SK-N-SH (cell line): ENCODE measurements around the gene BTBD9.

ENCODE experiments used
- FOXM1 ChIP-seq: IDR thresholded peaks from 2 replicates; pipeline ENCODE4 v1.4.0; 2012; ENCODE audit warnings: low read depth, mild to moderate bottlenecking
- GATA2 ChIP-seq: sonication (generic); formaldehyde crosslinking; IDR thresholded peaks from 2 replicates; pipeline ENCODE4 v1.5.0; 2020; ENCODE audit warnings: mild to moderate bottlenecking, missing genetic modification reagents
- POLR2AphosphoS5 ChIP-seq: IDR thresholded peaks from 2 replicates; pipeline ENCODE4 v1.6.1; 2012; ENCODE audit warnings: low read depth, low read length
- RCOR1 ChIP-seq: fragments of 150-350 bp; IDR thresholded peaks from 2 replicates; pipeline ENCODE4 v1.6.1; 2017; ENCODE audit warnings: antibody characterized with exemption, low read length
- REST ChIP-seq: IDR thresholded peaks from 2 replicates; pipeline ENCODE4 v1.6.1; 2012; ENCODE audit warnings: mild to moderate bottlenecking, low read depth, low read length, moderate library complexity
- TF ChIP-seq, protein P1 (sequence below): fragments of 200-600 bp; sonication (generic); IDR thresholded peaks from 2 replicates; pipeline ENCODE4 v1.6.1; 2017; ENCODE audit warnings: antibody characterized with exemption, mild to moderate bottlenecking, moderate library complexity
- TF ChIP-seq, protein P2 (sequence below): IDR thresholded peaks from 2 replicates; pipeline ENCODE4; 2012

- TF ChIP-seq, protein P1, sequence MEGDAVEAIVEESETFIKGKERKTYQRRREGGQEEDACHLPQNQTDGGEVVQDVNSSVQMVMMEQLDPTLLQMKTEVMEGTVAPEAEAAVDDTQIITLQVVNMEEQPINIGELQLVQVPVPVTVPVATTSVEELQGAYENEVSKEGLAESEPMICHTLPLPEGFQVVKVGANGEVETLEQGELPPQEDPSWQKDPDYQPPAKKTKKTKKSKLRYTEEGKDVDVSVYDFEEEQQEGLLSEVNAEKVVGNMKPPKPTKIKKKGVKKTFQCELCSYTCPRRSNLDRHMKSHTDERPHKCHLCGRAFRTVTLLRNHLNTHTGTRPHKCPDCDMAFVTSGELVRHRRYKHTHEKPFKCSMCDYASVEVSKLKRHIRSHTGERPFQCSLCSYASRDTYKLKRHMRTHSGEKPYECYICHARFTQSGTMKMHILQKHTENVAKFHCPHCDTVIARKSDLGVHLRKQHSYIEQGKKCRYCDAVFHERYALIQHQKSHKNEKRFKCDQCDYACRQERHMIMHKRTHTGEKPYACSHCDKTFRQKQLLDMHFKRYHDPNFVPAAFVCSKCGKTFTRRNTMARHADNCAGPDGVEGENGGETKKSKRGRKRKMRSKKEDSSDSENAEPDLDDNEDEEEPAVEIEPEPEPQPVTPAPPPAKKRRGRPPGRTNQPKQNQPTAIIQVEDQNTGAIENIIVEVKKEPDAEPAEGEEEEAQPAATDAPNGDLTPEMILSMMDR = no peak
- TF ChIP-seq FOXM1 = no peak
- TF ChIP-seq GATA2 (CRISPR knock-in tag) = no peak
- no peak for TF ChIP-seq RCOR1
- TF ChIP-seq REST = no peak
- no peak for TF ChIP-seq POLR2AphosphoS5
- TF ChIP-seq, protein P2, sequence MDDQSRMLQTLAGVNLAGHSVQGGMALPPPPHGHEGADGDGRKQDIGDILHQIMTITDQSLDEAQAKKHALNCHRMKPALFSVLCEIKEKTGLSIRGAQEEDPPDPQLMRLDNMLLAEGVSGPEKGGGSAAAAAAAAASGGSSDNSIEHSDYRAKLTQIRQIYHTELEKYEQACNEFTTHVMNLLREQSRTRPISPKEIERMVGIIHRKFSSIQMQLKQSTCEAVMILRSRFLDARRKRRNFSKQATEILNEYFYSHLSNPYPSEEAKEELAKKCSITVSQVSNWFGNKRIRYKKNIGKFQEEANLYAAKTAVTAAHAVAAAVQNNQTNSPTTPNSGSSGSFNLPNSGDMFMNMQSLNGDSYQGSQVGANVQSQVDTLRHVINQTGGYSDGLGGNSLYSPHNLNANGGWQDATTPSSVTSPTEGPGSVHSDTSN = no peak
Observed at GRCh38 chr6:38207375-38207774, 432.4 kb downstream of the BTBD9 start.
